GM12878 (cell line): Measurements from ENCODE around the gene ZBTB7B. TPM values are rescaled to one million over a fixed set of nuclear protein-coding genes. Genes with fewer than 3 reads are reported as not detected.
A peak's percentile ranks its signal among the peaks of the same experiment; 100 is the strongest.

Source experiments
- ATAC-seq: fragments of 200-7000 bp; cut with Tn5 transposase; 3 replicates; pipeline ENCODE4 v1.9.1; 2020; ENCODE audit warnings: mild to moderate bottlenecking, moderate library complexity
- BruUV-seq: library from RNA; stranded (reverse); fragments of 400-500 nt; replicated peaks from 2 replicates; lab custom pipeline; 2021; lab: Mats Ljungman, UMichigan
- CTCF ChIA-PET: fragments of 300-600 bp; sonication (Branson Sonifier 250); formaldehyde crosslinking; extraction: SDS; loops from one replicate; lab custom pipeline; 2021; ENCODE audit warnings: inconsistent platforms; lab: Yijun Ruan, JAX
- POLR2A ChIA-PET: fragments of 350-600 bp; formaldehyde crosslinking; extraction: SDS; loops from one replicate; lab custom pipeline; 2021; ENCODE audit warnings: inconsistent platforms; lab: Charles Lee
- RAD21 ChIA-PET: fragments of 300-600 bp; sonication (Branson Sonifier 250); formaldehyde crosslinking; loops from one replicate; lab custom pipeline; 2023; ENCODE audit warnings: antibody characterized with exemption; ENCODE audit not compliant: unreplicated experiment; lab: Charles Lee
- SMC1A ChIA-PET: fragments of 300-600 bp; sonication (Branson Sonifier 250); formaldehyde crosslinking; loops from one replicate; lab custom pipeline; 2023; ENCODE audit not compliant: unreplicated experiment, uncharacterized antibody; lab: Charles Lee
- DNase-seq: peaks from one replicate; pipeline ENCODE4 v3.0.0-alpha.2; 2011; ENCODE audit warnings: low read depth, low spot score
- FAIRE-seq: peaks from 3 replicates; lab custom pipeline; 2011; peaks lifted over from hg19 to GRCh38; lab: Jason Lieb, UNC
- H2AFZ ChIP-seq: 2 replicates; pipeline ENCODE4 v1.6.0; 2011; ENCODE audit warnings: low read depth, low read length, control low read depth; ENCODE audit not compliant: control insufficient read depth
- H3K27ac ChIP-seq: 2 replicates; pipeline ENCODE4 v1.5.1; 2011; ENCODE audit warnings: control low read depth; ENCODE audit not compliant: control insufficient read depth, insufficient read depth
- H3K27me3 ChIP-seq, 2 experiments: replicated peaks in 1 of 2; 2 replicates each; pipeline versions ENCODE4 v1.6.0 to v1.6.1; 2011; ENCODE audit warnings: low read length in 1 of 2; ENCODE audit not compliant: control insufficient read depth in 2 of 2, insufficient read depth in 2 of 2
- H3K36me3 ChIP-seq, 2 experiments: 2 replicates each; pipeline ENCODE4 v1.5.1; 2011; ENCODE audit warnings: low read length in 1 of 2; ENCODE audit not compliant: control insufficient read depth in 2 of 2, insufficient read depth in 2 of 2
- H3K4me1 ChIP-seq: 2 replicates; pipeline ENCODE4 v1.6.1; 2011; ENCODE audit warnings: mild to moderate bottlenecking, low read length, moderate library complexity, mixed read lengths; ENCODE audit not compliant: control insufficient read depth, insufficient read depth
- H3K4me2 ChIP-seq: 2 replicates; pipeline ENCODE4 v1.6.0; 2011; ENCODE audit warnings: control low read depth; ENCODE audit not compliant: control insufficient read depth, insufficient read depth
- H3K4me3 ChIP-seq: fragments of 200-600 bp; sonication (generic); 2 replicates; pipeline ENCODE4 v1.5.1; 2016
- H3K79me2 ChIP-seq: 2 replicates; pipeline ENCODE4 v1.6.0; 2011; ENCODE audit warnings: low read length; ENCODE audit not compliant: control insufficient read depth, insufficient read depth
- H3K9ac ChIP-seq: 2 replicates; pipeline ENCODE4 v1.8.0; 2011; ENCODE audit warnings: low read length, control low read depth, mixed read lengths; ENCODE audit not compliant: control insufficient read depth, insufficient read depth
- H3K9me3 ChIP-seq: replicated peaks from 3 replicates; pipeline ENCODE4 v1.5.1; 2011; ENCODE audit warnings: mild to moderate bottlenecking, low read length; ENCODE audit not compliant: control insufficient read depth, insufficient read depth
- H4K20me1 ChIP-seq: 2 replicates; pipeline ENCODE4 v1.6.0; 2011; ENCODE audit not compliant: control insufficient read depth, insufficient read depth
- CHD4 ChIP-seq: fragments of 200-600 bp; sonication (generic); IDR thresholded peaks from 2 replicates; pipeline ENCODE4 v1.6.1; 2016; ENCODE audit warnings: mild to moderate bottlenecking
- IKZF1 ChIP-seq: fragments of 450-650 bp; conservative IDR thresholded peaks from 2 replicates; pipeline ENCODE4 v1.6.1; 2017; ENCODE audit warnings: antibody characterized with exemption, mild to moderate bottlenecking
- KDM1A ChIP-seq: fragments of 200-600 bp; sonication (generic); IDR thresholded peaks from 2 replicates; pipeline ENCODE4 v1.6.1; 2016; ENCODE audit warnings: borderline replicate concordance
- NR2C1 ChIP-seq: fragments of 450-650 bp; IDR thresholded peaks from 2 replicates; pipeline ENCODE4 v1.6.1; 2017; ENCODE audit warnings: antibody characterized with exemption, mild to moderate bottlenecking, moderate library complexity
- PKNOX1 ChIP-seq: fragments of 450-650 bp; IDR thresholded peaks from 2 replicates; pipeline ENCODE4 v1.6.1; 2016; ENCODE audit warnings: mild to moderate bottlenecking
- POU2F2 ChIP-seq: IDR thresholded peaks from 3 replicates; pipeline ENCODE4 v1.6.1; 2011; ENCODE audit warnings: low read depth, mild to moderate bottlenecking, low read length, borderline replicate concordance
- RAD21 ChIP-seq: IDR thresholded peaks from 2 replicates; pipeline ENCODE4 v1.6.1; 2011; ENCODE audit warnings: mild to moderate bottlenecking, low read depth, low read length, moderate library complexity; ENCODE audit not compliant: insufficient read depth
- RUNX3 ChIP-seq: IDR thresholded peaks from 2 replicates; pipeline ENCODE4 v1.6.1; 2012; ENCODE audit warnings: low read length, inconsistent platforms
- SIX5 ChIP-seq: IDR thresholded peaks from 2 replicates; pipeline ENCODE4 v1.6.1; 2011; ENCODE audit warnings: mild to moderate bottlenecking, low read depth, low read length, moderate library complexity; ENCODE audit not compliant: severe bottlenecking
- SMARCA5 ChIP-seq: fragments of 450-650 bp; IDR thresholded peaks from 2 replicates; pipeline ENCODE4 v1.6.1; 2017; ENCODE audit warnings: mild to moderate bottlenecking
- SMC3 ChIP-seq: IDR thresholded peaks from 2 replicates; pipeline ENCODE4 v1.6.1; 2011; ENCODE audit warnings: low read length, improper control_type of control experiment, borderline replicate concordance
- YY1 ChIP-seq: IDR thresholded peaks from 2 replicates; pipeline ENCODE4 v1.6.1; 2011; ENCODE audit warnings: low read depth, mild to moderate bottlenecking, low read length
- ZBTB33 ChIP-seq: fragments of 450-650 bp; IDR thresholded peaks from 2 replicates; pipeline ENCODE4 v1.6.1; 2017; ENCODE audit warnings: mild to moderate bottlenecking
- WGBS: methylation state at CpG from one replicate; pipeline ENCODE4 v1.1.6; 2016; ENCODE audit warnings: low lambda C conversion rate; ENCODE audit not compliant: insufficient replicate concordance, insufficient coverage; ENCODE audit errors: missing lambda C conversion rate; 5-methylcytosine and 5-hydroxymethylcytosine counted together
- in situ Hi-C: fragments of 300-500 bp; cut with MboI; formaldehyde crosslinking; loops from 9 replicates; pipeline ENCODE4 v1.14.3; 2018; ENCODE audit warnings: mixed read lengths
- intact Hi-C: fragments of 100-400 bp; cut with micrococcal nuclease; formaldehyde crosslinking; loops from one replicate; pipeline ENCODE4 v1.14.2; 2022; ENCODE audit not compliant: unreplicated experiment
- polyA plus RNA-seq, 11 experiments: library from polyadenylated mRNA; depleted of rRNA in 4 of 11; unstranded in 6 of 11; stranded (reverse) in 5 of 11; fragments of >200 nt; fragmentation: Nextera tagmentation in 4 of 11; fragmentation: Illumina TruSeq in 1 of 11; extraction: Ambion mirVana in 4 of 11; extraction: Trizol in 1 of 11; gene quantifications; 1 replicate in 1 of 11; 2 replicates in 10 of 11; pipeline versions ENCODE4 v1.2.1 to v1.2.3, GENCODE V29; 2011 to 2016; ENCODE audit warnings: inconsistent platforms in 2 of 11, missing spikeins in 2 of 11, low read depth in 1 of 11
- total RNA-seq, 4 experiments: library from RNA; depleted of rRNA in 3 of 4; stranded (reverse); fragments of >200 nt in 3 of 4; fragmentation: Illumina TruSeq in 1 of 4; extraction: Trizol in 1 of 4; gene quantifications; 2 replicates each; pipeline versions ENCODE4 v1.2.1 to v1.2.3, GENCODE V29; 2013 to 2021
- TF ChIP-seq, protein P1 (sequence below): IDR thresholded peaks from 2 replicates; pipeline ENCODE4 v1.6.1; 2011; ENCODE audit warnings: low read depth, mild to moderate bottlenecking, low read length, moderate library complexity, borderline replicate concordance; ENCODE audit errors: extremely low read depth
- TF ChIP-seq, protein P2 (sequence below): IDR thresholded peaks from 2 replicates; pipeline ENCODE4 v1.6.1; 2011; ENCODE audit warnings: low read depth, low read length, improper control_type of control experiment, borderline replicate concordance

Gene ZBTB7B
- total and polyA plus RNA-seq, 10 of the 15 experiments (the other 5 are each of a cell fraction or from before 2014, with no cell fraction given) = 0.11 to 44.9 (median 11.3) TPM

DNA sequence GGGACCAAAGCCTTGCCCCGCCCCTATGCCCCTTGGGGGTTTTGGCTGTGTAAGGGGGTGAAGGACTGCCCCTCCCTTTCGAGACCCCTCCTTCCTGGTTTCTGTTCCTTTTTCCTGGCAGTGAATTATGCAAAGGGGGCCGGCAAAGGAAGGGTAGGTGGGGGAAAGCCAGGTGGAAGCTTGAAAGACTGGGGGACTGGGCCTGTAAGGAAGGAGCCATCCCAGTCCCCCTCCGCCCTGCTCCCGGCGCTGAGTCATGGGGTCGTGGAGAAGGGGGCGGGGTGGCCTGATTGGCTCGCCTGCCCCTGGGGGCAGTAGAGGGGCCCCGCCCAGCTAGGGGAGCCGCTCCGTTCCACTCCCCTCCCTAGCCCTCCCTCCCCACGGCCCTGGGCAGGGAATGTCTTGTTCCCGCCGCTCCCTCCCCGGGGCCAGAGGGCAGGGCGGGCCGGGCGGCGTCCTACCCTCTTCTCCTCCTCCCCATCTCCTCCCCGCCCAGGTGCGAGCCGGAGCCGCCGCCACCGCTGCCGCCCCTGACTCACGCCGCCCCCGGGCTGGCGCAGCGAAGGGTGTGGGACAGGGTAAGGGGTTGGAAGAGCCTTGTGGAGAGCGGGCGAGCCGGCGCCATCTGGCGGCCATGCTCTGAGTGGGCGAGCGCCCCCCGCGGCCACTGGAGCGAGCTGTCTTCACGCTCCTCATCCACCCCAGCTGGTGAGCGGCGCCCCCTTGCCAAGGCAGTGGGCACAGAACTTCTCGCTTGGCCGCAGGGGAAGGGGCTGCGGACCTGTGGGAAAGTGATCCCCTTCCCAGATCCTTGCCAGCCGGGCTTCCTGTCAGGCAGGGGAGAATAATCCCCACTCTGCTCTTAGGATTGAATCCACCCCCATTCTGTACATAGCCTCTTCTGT is 14.7 kb downstream of the ZBTB7B start:
- in situ Hi-C loops = no loop called here
- FAIRE-seq (peak; percentile 86), DNase-seq (peak; percentile 47), ATAC-seq (peak; percentile 98)
- peak overlapping the region; percentile 61 for H2AFZ ChIP-seq
- H4K20me1 ChIP-seq = no peaks in the 10 kb centered on the region
- peak overlapping the region; percentile 59 for H3K9ac ChIP-seq
- ChIA-PET SMC1A (interaction anchor here (0.6 to 2.8 kb wide), 17 partner anchors 10 to 619 kb away, joined by 3 to 14 read pairs (median 4); partner anchors contain the start of genes FLAD1, LENEP, PBXIP1 and PYGO2), RAD21 (interaction anchor here (0.5 to 3.1 kb wide), 21 partner anchors 9 to 652 kb away, joined by 3 to 14 read pairs (median 4); partner anchors contain the start of genes ADAM15, PBXIP1, SHC1 and ZBTB7B), CTCF (interaction anchor here (0.5 to 4.2 kb wide), 38 partner anchors 8 to 856 kb away, joined by 3 to 42 read pairs (median 4); partner anchors contain the start of genes ADAM15, FLAD1, KRTCAP2 and PBXIP1), POLR2A (interaction anchor here (0.5 to 2.8 kb wide), 19 partner anchors 9 to 178 kb away, joined by 3 to 11 read pairs (median 4); partner anchors contain the start of genes ADAM15, FLAD1, PMVK and SHC1)
- peaks cover 23% of the 10 kb centered on the region for H3K4me1 ChIP-seq
- H3K4me3 ChIP-seq = peak overlapping the region; percentile 65
- peak overlapping the region; percentile 75 for H3K27ac ChIP-seq
- peaks cover 0 to 15% of the 10 kb centered on the region in 2 experiments; a peak in 3 of 4 replicates for H3K36me3 ChIP-seq
- no TSS peak for BruUV-seq
- H3K4me2 ChIP-seq = peak overlapping the region; percentile 90
- WGBS = 1% methylated on average over 34 of the region's 49 CpGs
- intact Hi-C loops = loop anchor here (1.0 to 2.0 kb wide), 3 partner anchors 14 to 44 kb away; partner anchors contain the start of gene ZBTB7B
- H3K79me2 ChIP-seq = no peaks in the 10 kb centered on the region; the same call in 1 of the 2 replicates
- H3K27me3 ChIP-seq = no peaks in the 10 kb centered on the region
- H3K9me3 ChIP-seq = no peaks in the 10 kb centered on the region
- peak; percentile 100 for TF ChIP-seq SMARCA5
- no peak for TF ChIP-seq SIX5
- peak; percentile 95; the same call in 2 of the 3 replicates for TF ChIP-seq POU2F2
- TF ChIP-seq, protein P1, sequence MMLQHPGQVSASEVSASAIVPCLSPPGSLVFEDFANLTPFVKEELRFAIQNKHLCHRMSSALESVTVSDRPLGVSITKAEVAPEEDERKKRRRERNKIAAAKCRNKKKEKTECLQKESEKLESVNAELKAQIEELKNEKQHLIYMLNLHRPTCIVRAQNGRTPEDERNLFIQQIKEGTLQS = peak; percentile 60; the same call in 1 of the 2 replicates
- TF ChIP-seq RUNX3 = peak; percentile 50
- peak; percentile 92 for TF ChIP-seq YY1
- TF ChIP-seq NR2C1 = no peak
- TF ChIP-seq PKNOX1 = peak; percentile 33; the same call in 1 of the 2 replicates
- no peak for TF ChIP-seq ZBTB33
- TF ChIP-seq IKZF1 = peak; percentile 92
- TF ChIP-seq, protein P2, sequence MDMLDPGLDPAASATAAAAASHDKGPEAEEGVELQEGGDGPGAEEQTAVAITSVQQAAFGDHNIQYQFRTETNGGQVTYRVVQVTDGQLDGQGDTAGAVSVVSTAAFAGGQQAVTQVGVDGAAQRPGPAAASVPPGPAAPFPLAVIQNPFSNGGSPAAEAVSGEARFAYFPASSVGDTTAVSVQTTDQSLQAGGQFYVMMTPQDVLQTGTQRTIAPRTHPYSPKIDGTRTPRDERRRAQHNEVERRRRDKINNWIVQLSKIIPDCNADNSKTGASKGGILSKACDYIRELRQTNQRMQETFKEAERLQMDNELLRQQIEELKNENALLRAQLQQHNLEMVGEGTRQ = no peak
- peak; percentile 91 for TF ChIP-seq SMC3
- TF ChIP-seq RAD21 = peak; percentile 64
- no peak for TF ChIP-seq CHD4
- no peak for TF ChIP-seq KDM1A
